ENCODE results near the gene MAML3. TPM values are rescaled to one million over a fixed set of nuclear protein-coding genes. Genes with fewer than 3 reads are reported as not detected.

The MAML3 gene
- total and polyA plus RNA-seq, 2 donors, result 6.7 to 7.0 TPM

DNA sequence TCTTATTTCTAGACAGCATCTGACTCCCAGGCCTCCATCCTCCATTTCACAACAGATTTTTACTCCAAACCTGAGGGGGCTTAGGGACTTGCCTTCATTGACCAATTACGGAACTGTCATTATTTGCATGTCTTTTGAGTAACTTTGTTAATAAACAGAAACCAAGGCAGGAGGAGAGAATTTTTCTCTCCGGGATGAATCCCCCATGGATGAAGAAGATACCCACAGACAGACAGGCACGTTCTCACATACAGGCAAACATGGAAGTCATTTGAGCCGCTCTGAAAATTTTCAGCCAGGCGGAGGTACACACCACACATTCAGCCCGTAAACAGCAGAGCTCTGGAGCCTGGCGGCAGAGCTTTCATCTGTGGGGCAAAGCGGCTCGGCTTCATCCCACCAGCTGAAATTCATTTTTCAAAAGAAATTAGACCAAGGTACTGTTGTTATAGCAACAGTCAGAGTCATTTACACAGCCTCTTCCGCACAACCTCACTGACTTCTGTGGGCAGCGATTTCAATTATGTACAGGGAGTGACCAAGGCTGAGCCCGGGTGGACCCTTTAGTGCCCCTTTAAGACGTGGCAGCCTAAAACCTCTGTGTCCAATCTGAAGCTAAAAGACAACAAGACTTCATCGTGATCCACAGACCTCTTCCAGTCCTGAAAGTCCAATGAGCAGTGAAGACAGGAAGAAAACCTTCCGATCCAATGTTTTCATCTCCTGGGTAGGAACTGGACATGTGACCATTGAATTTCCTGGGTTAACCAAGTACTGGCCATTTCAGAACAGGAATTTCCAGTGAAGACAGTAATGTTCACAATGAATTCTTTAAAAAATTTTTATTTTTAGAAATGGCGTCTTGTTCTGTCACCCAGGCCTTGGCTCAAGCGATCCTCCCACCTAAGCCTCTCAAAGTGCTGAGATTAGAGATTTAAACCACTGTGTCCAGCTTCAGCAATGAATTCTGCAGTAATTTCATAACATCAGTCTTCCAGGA, 251.4 kb downstream of the MAML3 start:
- 62% methylated on average over 17 of the region's 17 CpGs for WGBS
- H3K4me3 ChIP-seq (ENCODE audit: low read depth, low read length), result peak overlapping the region; percentile 32
- H3K4me1 ChIP-seq (ENCODE audit: insufficient read depth), result no peaks in the 10 kb centered on the region
- H3K36me3 ChIP-seq (ENCODE audit: insufficient read depth), result no peaks in the 10 kb centered on the region
- no peak overlapping the region for H3K27ac ChIP-seq (ENCODE audit: low read depth)
- no peak for DNase-seq (ENCODE audit: extremely low spot score)

DNA sequence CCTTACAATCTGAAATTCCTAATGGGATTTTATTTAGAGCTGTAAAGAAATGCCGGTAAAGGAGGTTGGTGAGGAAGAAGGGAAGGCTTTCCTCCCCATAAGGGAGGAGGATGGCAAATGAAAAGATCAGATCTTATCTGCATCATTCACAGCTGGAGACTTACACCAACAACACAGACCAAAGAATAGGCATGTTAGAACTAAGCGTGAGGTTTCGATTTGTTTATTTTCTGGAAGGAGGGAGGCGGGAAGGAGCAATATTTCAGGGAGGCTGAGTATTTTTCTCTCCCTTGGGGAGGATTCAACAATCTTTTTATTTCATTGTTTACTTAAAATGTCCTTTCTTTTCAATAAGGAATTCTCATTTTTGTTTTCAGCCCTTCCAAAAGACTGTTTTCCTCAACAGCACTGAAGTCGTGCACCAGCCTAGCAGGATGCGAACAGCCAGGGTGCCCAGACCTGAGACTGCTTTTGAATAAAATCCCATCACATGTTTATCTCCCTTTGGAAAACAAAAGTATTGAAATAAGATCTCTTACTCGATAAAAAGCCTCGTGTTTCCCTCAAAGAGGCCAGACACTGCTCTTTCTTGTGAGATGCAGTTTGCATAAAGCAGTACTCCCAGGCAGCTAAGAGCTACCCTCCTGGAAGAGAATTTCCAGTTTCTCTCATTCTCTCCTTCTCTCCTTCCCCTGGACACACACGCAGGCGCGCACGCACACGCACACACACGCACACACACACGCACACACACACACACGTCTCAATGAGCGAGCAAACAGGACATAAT, 252.3 kb downstream of the MAML3 start:
- Histone ChIP-seq H3K27ac (ENCODE audit: low read depth) (no peak overlapping the region), H3K36me3 (ENCODE audit: insufficient read depth) (no peaks in the 10 kb centered on the region), H3K4me1 (ENCODE audit: insufficient read depth) (no peaks in the 10 kb centered on the region), H3K4me3 (ENCODE audit: low read depth, low read length) (peak overlapping the region; percentile 32)
- DNase-seq (ENCODE audit: extremely low spot score), result no peak
- 29% methylated on average over 17 of the region's 17 CpGs for WGBS

DNA sequence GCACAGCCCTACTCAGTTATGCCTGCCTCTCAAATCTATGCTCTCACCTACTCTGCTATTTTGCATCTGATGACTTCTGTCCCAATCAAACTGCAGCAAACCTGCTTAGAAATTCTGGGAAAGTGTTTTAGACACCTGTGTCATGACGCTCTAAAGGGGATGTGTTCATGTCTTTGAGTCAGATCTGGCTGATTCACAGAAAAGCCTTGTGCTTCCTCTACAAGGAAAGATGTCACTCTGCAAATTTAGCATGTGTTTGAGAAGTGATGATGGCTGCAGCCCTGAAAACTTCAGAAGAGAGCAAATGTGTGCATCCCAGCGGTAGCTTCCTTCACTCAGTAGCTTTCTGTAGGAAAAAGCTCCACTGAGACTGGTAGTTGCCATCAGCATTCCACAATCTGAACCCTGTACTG, 253.0 kb downstream of the MAML3 start:
- 63% methylated on average over 2 of the region's 2 CpGs for WGBS
- DNase-seq (ENCODE audit: extremely low spot score), result no peak
- H3K4me1 ChIP-seq (ENCODE audit: insufficient read depth), result no peaks in the 10 kb centered on the region
- H3K36me3 ChIP-seq (ENCODE audit: insufficient read depth), result no peaks in the 10 kb centered on the region
- no peak overlapping the region for H3K27ac ChIP-seq (ENCODE audit: low read depth)
- H3K4me3 ChIP-seq (ENCODE audit: low read depth, low read length), result no peak overlapping the region

DNA sequence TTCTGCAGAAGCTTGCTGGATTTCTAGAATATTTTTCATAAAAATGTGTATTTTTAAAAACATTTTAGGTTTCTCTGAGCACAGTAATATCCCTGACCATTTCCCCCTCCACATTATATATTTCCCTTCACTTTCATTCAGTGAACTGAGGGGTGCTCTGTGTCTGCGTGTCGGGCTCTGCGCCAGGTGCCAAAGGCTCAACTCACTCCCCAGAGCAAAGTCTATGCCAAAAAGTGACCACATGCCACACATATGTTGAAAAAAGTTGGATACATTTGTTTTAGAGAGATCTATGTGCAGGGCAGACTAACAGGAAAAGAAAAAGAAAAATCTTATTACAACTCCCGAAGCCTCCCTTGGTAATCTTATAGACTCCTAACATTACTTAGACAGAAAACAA, 254.6 kb downstream of the MAML3 start:
- no peak for DNase-seq (ENCODE audit: extremely low spot score)
- no peak overlapping the region for H3K4me3 ChIP-seq (ENCODE audit: low read depth, low read length)
- H3K4me1 ChIP-seq (ENCODE audit: insufficient read depth), result no peaks in the 10 kb centered on the region
- no peak overlapping the region for H3K27ac ChIP-seq (ENCODE audit: low read depth)
- H3K36me3 ChIP-seq (ENCODE audit: insufficient read depth), result no peaks in the 10 kb centered on the region
- WGBS, result 97% methylated on average over 4 of the region's 4 CpGs

DNA sequence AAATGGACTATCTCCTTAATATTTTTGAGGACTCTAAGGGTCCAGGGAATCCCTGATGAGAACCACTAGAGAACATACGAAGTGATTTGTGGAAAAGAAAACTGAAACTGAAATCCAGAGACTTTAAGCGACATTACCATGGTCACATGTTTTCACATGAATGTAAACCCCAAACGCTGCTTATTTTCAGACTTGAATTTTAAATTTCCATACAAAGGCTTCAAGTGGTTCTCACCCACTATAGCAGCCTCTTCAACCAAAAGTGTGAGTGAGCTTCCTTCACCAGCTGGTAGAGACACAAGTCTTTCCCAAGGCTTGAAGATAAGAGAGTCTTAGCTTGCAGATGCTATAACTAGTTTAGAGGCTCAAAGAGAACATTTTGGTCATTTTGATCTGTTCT, 255.7 kb downstream of the MAML3 start:
- DNase-seq (ENCODE audit: extremely low spot score), result no peak
- WGBS, result 85% methylated on average over 3 of the region's 3 CpGs
- Histone ChIP-seq H3K4me1 (ENCODE audit: insufficient read depth) (no peaks in the 10 kb centered on the region), H3K4me3 (ENCODE audit: low read depth, low read length) (no peak overlapping the region), H3K36me3 (ENCODE audit: insufficient read depth) (no peaks in the 10 kb centered on the region), H3K27ac (ENCODE audit: low read depth) (no peak overlapping the region)

DNA sequence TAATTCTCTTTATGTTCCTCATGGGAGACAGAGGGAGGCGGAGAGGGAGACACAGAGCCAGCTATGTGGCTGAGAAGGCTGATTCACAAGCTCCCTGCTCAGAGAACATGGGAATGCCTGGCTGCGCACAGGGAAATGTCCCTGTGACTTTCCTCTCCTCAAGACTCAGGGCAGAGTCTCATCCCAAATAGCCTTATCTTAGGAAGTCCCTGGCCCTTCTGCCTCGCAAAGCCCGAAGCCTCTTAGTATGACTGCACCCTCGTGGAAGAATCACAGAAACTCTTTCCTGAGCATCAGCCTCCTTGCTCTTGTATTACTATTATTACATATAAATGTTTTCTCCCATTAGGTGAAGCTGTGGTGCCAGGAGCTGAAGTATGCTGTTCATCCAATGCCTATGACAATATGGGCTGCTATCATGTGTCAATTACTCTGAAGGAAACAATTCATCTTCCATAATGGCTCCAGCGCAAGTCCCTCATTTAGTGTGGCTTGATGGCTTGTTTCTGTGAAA, 257.8 kb downstream of the MAML3 start:
- WGBS, result 91% methylated on average over 6 of the region's 6 CpGs

DNA sequence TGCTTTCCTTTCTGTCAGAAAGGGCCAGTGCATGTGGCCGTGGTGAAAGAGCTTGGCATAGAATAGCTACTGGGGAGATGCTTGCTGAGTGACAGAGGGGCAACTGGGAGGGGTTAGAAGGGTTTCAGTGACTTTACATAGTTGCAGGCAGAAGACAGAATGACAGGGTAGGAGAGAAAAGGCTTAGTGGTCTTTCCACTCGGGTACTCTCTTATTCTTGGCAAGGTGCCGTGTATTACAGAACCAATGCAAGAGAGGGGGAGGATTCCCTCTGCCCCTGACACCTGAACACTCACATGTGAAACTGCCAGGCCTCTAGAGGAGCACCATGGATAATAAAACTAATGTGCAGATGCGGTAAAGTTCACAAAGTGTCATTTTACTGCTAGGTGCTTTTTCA, 260.2 kb downstream of the MAML3 start:
- Histone ChIP-seq H3K36me3 (ENCODE audit: insufficient read depth) (no peaks in the 10 kb centered on the region), H3K27ac (ENCODE audit: low read depth) (no peak overlapping the region), H3K4me3 (ENCODE audit: low read depth, low read length) (no peak overlapping the region), H3K4me1 (ENCODE audit: insufficient read depth) (no peaks in the 10 kb centered on the region)
- 78% methylated on average over 4 of the region's 4 CpGs for WGBS
- no peak for DNase-seq (ENCODE audit: extremely low spot score)

More for the DNA sequence above, 257.8 kb downstream of the MAML3 start:
- no peak for DNase-seq (ENCODE audit: extremely low spot score)
- H3K36me3 ChIP-seq (ENCODE audit: insufficient read depth), result no peaks in the 10 kb centered on the region
- H3K4me1 ChIP-seq (ENCODE audit: insufficient read depth), result no peaks in the 10 kb centered on the region
- no peak overlapping the region for H3K27ac ChIP-seq (ENCODE audit: low read depth)
- no peak overlapping the region for H3K4me3 ChIP-seq (ENCODE audit: low read depth, low read length)

DNA sequence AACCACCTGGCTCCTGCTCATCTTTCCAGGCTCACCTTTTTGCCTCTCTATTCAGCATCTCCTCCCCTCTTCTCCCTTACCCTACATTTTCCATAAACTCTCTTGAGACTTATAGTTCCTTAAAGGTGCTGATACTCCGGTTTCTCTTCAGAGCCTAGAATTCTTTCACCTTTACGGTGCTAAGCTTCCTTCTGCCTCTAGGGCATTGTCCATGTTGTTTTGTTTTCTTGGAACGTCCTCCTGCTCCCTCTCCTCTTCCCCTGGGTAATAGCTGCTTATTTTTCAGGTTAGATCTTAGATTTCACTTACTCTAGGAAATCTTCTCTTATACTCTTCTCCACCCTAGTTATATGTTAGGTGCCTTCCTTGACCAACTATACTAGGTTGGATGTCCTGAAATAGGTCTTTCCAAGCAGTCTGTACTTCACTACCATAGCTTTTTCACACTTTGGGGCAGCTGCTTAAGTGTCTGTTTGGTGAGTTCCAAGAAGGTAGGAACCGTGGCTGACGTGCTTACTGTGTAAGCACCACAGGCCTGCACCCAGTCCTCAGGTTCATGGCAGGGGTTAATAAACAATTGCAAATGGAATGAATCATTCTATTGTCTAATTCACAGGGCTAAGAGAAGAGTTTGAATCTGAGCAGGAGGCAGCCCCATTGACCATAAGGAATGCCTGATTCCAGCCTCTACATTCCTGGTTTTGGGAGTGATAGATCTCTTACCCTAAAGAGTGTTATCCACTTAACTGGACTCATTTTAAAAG, 260.8 kb downstream of the MAML3 start:
- Histone ChIP-seq H3K36me3 (ENCODE audit: insufficient read depth) (no peaks in the 10 kb centered on the region), H3K27ac (ENCODE audit: low read depth) (no peak overlapping the region), H3K4me1 (ENCODE audit: insufficient read depth) (no peaks in the 10 kb centered on the region), H3K4me3 (ENCODE audit: low read depth, low read length) (no peak overlapping the region)
- no peak for DNase-seq (ENCODE audit: extremely low spot score)
- whole genome bisulfite sequencing, result 94% methylated on average over 5 of the region's 5 CpGs

DNA sequence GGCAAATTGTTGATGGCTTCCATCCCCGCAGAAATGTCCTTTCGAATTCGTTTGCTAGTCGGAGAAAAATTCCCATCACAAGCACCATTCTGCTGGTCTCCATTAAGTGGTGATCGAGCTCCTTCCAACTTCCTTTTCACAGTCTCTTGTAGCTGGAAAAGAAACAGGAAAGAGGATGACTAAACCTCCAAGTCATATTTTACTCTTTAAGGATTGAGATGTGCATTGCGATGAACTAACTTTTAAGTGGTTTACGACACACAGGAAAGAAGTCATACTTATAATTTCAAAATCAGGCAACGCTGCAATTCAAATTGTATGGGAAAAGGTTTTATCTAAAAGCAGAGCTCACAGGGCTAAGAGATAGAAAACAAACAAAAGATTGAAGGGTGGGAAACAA, 263.2 kb downstream of the MAML3 start:
- H3K4me1 ChIP-seq (ENCODE audit: insufficient read depth), result no peaks in the 10 kb centered on the region
- no peaks in the 10 kb centered on the region for H3K36me3 ChIP-seq (ENCODE audit: insufficient read depth)
- H3K4me3 ChIP-seq (ENCODE audit: low read depth, low read length), result no peak overlapping the region
- no peak overlapping the region for H3K27ac ChIP-seq (ENCODE audit: low read depth)
- DNase-seq (ENCODE audit: extremely low spot score), result no peak
- WGBS, result 90% methylated on average over 8 of the region's 8 CpGs

DNA sequence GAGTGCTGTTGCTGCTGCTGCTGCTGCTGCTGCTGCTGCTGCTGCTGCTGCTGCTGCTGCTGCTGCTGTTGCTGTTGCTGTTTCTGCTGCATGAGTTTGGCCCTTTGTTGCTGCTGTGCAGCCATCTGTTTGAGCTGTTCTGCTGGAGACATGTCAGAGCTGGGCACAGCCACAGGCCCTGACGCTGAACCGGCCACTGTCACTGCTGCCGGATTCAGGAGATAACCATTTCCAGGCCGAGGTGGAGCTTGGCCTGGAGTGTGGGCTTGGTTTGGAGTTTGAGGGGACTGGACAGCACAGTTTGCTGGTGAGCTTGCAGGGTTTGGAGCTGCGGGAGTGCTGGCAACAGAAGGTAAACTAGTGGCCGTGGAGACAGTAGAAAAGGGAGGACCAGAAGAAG, 264.1 kb downstream of the MAML3 start:
- H3K27ac ChIP-seq (ENCODE audit: low read depth), result no peak overlapping the region
- no peaks in the 10 kb centered on the region for H3K36me3 ChIP-seq (ENCODE audit: insufficient read depth)
- WGBS, result 91% methylated on average over 6 of the region's 6 CpGs
- no peak for DNase-seq (ENCODE audit: extremely low spot score)
- H3K4me3 ChIP-seq (ENCODE audit: low read depth, low read length), result no peak overlapping the region
- no peaks in the 10 kb centered on the region for H3K4me1 ChIP-seq (ENCODE audit: insufficient read depth)

DNA sequence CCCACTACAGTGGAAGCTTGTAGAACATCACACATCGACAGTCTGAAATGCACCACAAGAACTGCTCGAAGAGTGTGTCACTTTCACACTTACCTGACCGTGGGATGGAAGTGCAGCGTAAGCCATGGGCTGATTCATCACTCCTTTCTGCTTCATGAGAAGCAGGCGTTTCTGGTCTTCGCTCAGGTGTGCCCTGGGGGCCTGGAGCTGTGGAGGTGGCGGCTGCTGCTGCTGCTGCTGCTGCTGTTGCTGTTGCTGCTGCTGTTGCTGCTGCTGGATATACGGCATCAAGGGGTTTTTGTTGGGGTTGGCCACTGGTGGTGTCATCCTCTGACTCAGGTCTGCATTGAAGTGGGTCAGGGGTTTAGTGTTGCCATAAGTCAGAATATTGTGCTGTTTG, 264.7 kb downstream of the MAML3 start:
- Histone ChIP-seq H3K4me1 (ENCODE audit: insufficient read depth) (no peaks in the 10 kb centered on the region), H3K4me3 (ENCODE audit: low read depth, low read length) (no peak overlapping the region), H3K27ac (ENCODE audit: low read depth) (no peak overlapping the region), H3K36me3 (ENCODE audit: insufficient read depth) (no peaks in the 10 kb centered on the region)
- 90% methylated on average over 8 of the region's 8 CpGs for WGBS
- DNase-seq (ENCODE audit: extremely low spot score), result no peak

DNA sequence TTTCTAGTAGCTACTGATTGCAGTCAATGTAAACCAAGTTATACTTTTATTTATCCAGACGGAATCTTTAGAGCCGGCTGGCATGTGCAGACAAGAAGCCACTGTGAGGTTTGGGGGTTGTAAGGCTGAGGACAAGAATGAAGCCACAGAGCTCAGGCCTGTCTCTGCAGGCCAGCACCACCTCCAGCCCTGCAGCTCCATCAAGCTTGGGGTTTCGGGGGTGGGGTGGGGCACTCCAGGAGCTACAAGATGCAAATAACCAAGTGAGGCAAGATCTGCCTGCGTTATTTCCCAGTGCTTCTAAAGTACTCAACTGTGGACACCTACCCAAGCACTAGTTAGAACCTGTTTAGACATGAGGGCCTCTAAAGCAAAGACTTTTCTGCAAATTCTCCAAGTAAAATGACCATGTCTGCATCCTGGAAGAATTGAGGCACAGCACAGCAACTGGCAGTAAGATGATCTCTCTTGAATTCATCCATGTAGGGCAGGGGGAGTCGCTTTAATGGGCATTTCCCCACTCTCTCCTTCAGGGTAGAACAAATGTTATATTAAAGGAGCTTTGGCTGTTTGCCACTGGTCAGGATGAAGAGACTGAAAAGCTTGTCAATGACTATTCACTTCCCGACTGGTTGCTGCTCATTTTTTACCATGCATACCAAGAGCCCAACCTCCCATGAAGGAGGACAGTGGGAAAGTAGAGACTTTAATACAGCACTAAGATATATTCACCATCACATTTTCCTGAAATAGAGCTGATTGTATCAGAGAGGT, 265.8 kb downstream of the MAML3 start:
- Histone ChIP-seq H3K4me3 (ENCODE audit: low read depth, low read length) (no peak overlapping the region), H3K27ac (ENCODE audit: low read depth) (no peak overlapping the region), H3K4me1 (ENCODE audit: insufficient read depth) (no peaks in the 10 kb centered on the region), H3K36me3 (ENCODE audit: insufficient read depth) (no peaks in the 10 kb centered on the region)
- peak; percentile 54 for DNase-seq (ENCODE audit: extremely low spot score)
- 74% methylated on average over 6 of the region's 6 CpGs for WGBS

Measured in urinary bladder (tissue), 4 donors.